Esophagus squamous epithelium (tissue), 4 donors: ENCODE measurements around the gene CUTA.

Experiments used
- POLR2A ChIP-seq, 4 donors: fragments of 450-650 bp; IDR thresholded peaks; one replicate each; pipeline ENCODE4 v1.6.1; 2017; ENCODE audit warnings: antibody characterized with exemption in 4 of 4, mild to moderate bottlenecking in 4 of 4, moderate library complexity in 3 of 4
- TF ChIP-seq, protein P1 (sequence below), 6 experiments: fragments of 450-650 bp in 4 of 6; fragments of 200-600 bp in 2 of 6; sonication (generic) in 2 of 6; IDR thresholded peaks; one replicate each; pipeline ENCODE4 v1.5.1; 2016 to 2019; ENCODE audit warnings: antibody characterized with exemption in 6 of 6, mild to moderate bottlenecking in 4 of 6, moderate library complexity in 4 of 6

DNA sequence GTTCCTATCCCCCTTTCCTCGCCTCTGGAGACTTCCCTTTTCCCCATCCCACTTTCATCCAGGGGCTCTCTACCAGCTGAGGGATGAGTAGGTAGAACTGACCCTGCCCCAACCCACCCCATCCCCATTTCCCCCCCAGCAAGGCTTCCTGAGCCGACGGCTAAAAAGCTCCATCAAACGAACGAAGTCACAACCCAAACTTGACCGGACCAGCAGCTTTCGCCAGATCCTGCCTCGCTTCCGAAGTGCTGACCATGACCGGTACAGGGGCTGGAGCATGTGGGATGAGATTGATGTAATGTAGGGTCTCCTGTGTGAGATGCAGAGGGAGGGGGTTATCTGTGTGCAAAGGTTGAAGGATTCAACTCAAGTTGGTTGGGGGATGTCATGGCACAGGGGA is 14.6 kb upstream of the CUTA start:
- TF ChIP-seq POLR2A (IDR thresholded peaks at IDR 0.05): no peak
- TF ChIP-seq, protein P1, sequence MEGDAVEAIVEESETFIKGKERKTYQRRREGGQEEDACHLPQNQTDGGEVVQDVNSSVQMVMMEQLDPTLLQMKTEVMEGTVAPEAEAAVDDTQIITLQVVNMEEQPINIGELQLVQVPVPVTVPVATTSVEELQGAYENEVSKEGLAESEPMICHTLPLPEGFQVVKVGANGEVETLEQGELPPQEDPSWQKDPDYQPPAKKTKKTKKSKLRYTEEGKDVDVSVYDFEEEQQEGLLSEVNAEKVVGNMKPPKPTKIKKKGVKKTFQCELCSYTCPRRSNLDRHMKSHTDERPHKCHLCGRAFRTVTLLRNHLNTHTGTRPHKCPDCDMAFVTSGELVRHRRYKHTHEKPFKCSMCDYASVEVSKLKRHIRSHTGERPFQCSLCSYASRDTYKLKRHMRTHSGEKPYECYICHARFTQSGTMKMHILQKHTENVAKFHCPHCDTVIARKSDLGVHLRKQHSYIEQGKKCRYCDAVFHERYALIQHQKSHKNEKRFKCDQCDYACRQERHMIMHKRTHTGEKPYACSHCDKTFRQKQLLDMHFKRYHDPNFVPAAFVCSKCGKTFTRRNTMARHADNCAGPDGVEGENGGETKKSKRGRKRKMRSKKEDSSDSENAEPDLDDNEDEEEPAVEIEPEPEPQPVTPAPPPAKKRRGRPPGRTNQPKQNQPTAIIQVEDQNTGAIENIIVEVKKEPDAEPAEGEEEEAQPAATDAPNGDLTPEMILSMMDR (IDR thresholded peaks at IDR 0.05): no peak
